ENCODE measurements around the gene GP9.

The GP9 gene

GRCh38 chr3:129040579-129041300, 19.8 kb upstream of the GP9 start:
- DNase-seq: no peak
- in situ Hi-C loops (cut with HindIII; ENCODE audit: low pct_ligation_motif_present, low pct_unique_long_range_greater_than_20kb, low sequenced_read_pairs): no loop called here

- in situ Hi-C loops (cut with HindIII; ENCODE audit: low pct_ligation_motif_present, low pct_unique_long_range_greater_than_20kb, low sequenced_read_pairs): no loop called here
- DNase-seq: no peak
Measured at GRCh38 chr3:129045675-129046036, 14.9 kb upstream of the GP9 start.

GRCh38 chr3:129046037-129046731, 14.4 kb upstream of the GP9 start:
- in situ Hi-C loops (cut with HindIII; ENCODE audit: low pct_ligation_motif_present, low pct_unique_long_range_greater_than_20kb, low sequenced_read_pairs): no loop called here
- DNase-seq: no peak

GRCh38 chr3:129046732-129047552, 13.6 kb upstream of the GP9 start:
- no peak for DNase-seq
- in situ Hi-C loops (cut with HindIII; ENCODE audit: low pct_ligation_motif_present, low pct_unique_long_range_greater_than_20kb, low sequenced_read_pairs): no loop called here

GRCh38 chr3:129047553-129047839, 13.1 kb upstream of the GP9 start:
- no peak for DNase-seq
- in situ Hi-C loops (cut with HindIII; ENCODE audit: low pct_ligation_motif_present, low pct_unique_long_range_greater_than_20kb, low sequenced_read_pairs): no loop called here

GRCh38 chr3:129050556-129051295, 9.9 kb upstream of the GP9 start:
- in situ Hi-C loops (cut with HindIII; ENCODE audit: low pct_ligation_motif_present, low pct_unique_long_range_greater_than_20kb, low sequenced_read_pairs): no loop called here
- DNase-seq: no peak

GRCh38 chr3:129051871-129052340, 8.7 kb upstream of the GP9 start:
- peak; percentile 37 for DNase-seq
- in situ Hi-C loops (cut with HindIII; ENCODE audit: low pct_ligation_motif_present, low pct_unique_long_range_greater_than_20kb, low sequenced_read_pairs): no loop called here

- in situ Hi-C loops (cut with HindIII; ENCODE audit: low pct_ligation_motif_present, low pct_unique_long_range_greater_than_20kb, low sequenced_read_pairs): no loop called here
- DNase-seq: no peak
Measured at GRCh38 chr3:129052675-129053074, 7.9 kb upstream of the GP9 start.

GRCh38 chr3:129054605-129055104, 5.9 kb upstream of the GP9 start:
- DNase-seq: no peak
- in situ Hi-C loops (cut with HindIII; ENCODE audit: low pct_ligation_motif_present, low pct_unique_long_range_greater_than_20kb, low sequenced_read_pairs): no loop called here

- no peak for DNase-seq
- in situ Hi-C loops (cut with HindIII; ENCODE audit: low pct_ligation_motif_present, low pct_unique_long_range_greater_than_20kb, low sequenced_read_pairs): no loop called here
Measured at GRCh38 chr3:129056451-129057173, 4.0 kb upstream of the GP9 start.

GRCh38 chr3:129057249-129057648, 3.3 kb upstream of the GP9 start:
- in situ Hi-C loops (cut with HindIII; ENCODE audit: low pct_ligation_motif_present, low pct_unique_long_range_greater_than_20kb, low sequenced_read_pairs): no loop called here
- no peak for DNase-seq

- in situ Hi-C loops (cut with HindIII; ENCODE audit: low pct_ligation_motif_present, low pct_unique_long_range_greater_than_20kb, low sequenced_read_pairs): no loop called here
- DNase-seq: peak; percentile 15
Measured at GRCh38 chr3:129058441-129059200, 2.0 kb upstream of the GP9 start.

GRCh38 chr3:129059311-129059958, 1.1 kb upstream of the GP9 start:
- in situ Hi-C loops (cut with HindIII; ENCODE audit: low pct_ligation_motif_present, low pct_unique_long_range_greater_than_20kb, low sequenced_read_pairs): no loop called here
- DNase-seq: no peak

GRCh38 chr3:129061023-129061887, 676 bp downstream of the GP9 start:
- in situ Hi-C loops (cut with HindIII; ENCODE audit: low pct_ligation_motif_present, low pct_unique_long_range_greater_than_20kb, low sequenced_read_pairs): no loop called here
- DNase-seq: no peak

GRCh38 chr3:129061888-129062834, 1.6 kb downstream of the GP9 start:
- no peak for DNase-seq
- in situ Hi-C loops (cut with HindIII; ENCODE audit: low pct_ligation_motif_present, low pct_unique_long_range_greater_than_20kb, low sequenced_read_pairs): no loop called here
